NK-92 (cell line): ENCODE results near the gene DLX6.

Source experiments
- DNase-seq: peaks from one replicate; lab custom pipeline; 2025; ENCODE audit not compliant: unreplicated experiment; lab: John Stamatoyannopoulos, UW

The DLX6 gene

GRCh38 chr7:96995406-96996110 is 9.8 kb upstream of the DLX6 start:
- DNase-seq, result no peak

DNA sequence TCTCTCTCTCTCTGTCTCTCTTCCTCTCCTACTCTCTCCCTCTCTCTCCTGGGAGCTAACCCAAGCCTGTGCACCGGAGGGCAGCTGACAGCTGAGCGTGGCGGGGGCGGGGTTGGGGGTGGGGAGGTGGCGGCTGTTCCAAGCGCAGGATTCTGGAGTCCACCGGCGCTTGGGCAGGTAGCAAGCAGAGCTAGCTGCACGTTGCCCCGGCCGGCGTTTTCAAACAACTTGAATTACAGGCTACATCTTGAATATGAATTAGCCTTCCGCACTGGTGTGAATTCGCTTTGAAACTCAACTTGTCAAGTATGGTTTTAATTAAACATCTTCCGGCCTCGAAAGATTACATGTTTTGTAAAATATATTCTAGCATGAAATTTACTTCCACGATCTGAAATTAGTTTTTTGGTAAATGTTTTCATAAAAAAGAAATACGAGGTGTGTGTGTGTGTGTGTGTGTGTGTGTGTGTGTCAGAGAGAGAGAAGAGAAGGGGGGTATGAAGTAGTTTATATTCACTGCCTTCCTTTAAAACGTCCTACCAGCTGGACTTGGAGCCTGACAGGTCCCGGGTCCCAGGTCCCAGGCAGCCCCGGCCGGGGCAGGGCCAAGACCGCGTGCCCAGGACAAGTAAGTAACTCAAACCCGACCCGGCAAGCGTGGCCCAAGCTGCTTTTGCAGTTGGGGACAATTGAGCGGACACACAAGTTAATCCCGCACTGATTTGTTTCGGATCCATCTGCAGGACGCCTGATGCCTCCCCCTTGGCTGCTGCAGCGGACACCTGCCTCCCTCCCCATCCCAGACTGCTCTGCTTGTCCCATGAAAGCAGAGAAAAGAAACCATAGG is 9.0 kb upstream of the DLX6 start:
- no peak for DNase-seq

DNA sequence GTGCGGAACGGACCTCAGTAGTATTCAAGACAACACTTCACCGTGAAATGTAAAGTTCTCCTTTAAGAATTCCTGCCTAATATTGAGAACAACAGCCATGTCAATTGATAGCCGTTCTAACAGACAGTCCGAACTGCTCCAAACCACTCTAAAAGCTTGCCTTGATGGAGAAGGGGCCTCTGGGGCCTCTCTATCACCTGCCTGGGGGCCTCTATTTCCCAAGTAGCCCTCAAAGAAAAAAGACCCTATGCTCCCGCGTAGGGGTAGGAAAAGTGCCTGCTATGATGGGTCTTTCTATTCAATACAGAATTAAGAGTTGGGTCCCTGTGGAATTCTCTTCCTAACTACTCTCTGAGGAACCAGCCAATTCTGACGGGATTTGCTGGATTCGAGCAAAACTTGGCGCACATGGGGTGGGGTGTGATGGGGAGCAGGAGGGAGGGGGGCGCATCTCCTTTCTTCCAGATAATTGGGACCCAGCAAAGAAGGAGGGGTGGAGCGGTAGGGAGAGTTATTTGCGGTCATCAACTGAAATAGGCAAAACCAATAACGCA is 8.3 kb upstream of the DLX6 start:
- no peak for DNase-seq

GRCh38 chr7:96997512-96998032 is 7.8 kb upstream of the DLX6 start:
- no peak for DNase-seq

- no peak for DNase-seq
Observed at GRCh38 chr7:96998333-96998732, 7.0 kb upstream of the DLX6 start.

DNA sequence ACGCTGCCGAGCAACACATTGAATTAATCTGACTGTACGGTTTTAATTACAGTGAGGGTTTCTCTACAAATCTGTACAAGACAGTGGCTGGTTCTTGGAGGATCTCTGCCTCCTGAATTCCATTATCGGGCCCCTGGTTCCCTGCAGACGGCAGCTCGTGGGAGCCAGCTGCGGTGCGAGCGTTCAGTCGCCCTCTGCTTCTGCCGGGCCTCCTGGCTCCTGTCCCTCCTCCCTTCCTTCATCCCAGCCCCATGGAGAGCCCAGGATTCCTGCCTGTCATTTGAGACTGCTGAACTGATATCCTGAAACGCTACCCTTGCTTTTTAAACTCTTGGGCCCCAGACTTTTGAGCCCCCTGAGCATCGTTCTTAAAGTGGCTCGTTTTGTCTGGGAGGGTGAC is 6.6 kb upstream of the DLX6 start:
- no peak for DNase-seq

- no peak for DNase-seq
Observed at GRCh38 chr7:97001221-97001620, 4.1 kb upstream of the DLX6 start.

DNA sequence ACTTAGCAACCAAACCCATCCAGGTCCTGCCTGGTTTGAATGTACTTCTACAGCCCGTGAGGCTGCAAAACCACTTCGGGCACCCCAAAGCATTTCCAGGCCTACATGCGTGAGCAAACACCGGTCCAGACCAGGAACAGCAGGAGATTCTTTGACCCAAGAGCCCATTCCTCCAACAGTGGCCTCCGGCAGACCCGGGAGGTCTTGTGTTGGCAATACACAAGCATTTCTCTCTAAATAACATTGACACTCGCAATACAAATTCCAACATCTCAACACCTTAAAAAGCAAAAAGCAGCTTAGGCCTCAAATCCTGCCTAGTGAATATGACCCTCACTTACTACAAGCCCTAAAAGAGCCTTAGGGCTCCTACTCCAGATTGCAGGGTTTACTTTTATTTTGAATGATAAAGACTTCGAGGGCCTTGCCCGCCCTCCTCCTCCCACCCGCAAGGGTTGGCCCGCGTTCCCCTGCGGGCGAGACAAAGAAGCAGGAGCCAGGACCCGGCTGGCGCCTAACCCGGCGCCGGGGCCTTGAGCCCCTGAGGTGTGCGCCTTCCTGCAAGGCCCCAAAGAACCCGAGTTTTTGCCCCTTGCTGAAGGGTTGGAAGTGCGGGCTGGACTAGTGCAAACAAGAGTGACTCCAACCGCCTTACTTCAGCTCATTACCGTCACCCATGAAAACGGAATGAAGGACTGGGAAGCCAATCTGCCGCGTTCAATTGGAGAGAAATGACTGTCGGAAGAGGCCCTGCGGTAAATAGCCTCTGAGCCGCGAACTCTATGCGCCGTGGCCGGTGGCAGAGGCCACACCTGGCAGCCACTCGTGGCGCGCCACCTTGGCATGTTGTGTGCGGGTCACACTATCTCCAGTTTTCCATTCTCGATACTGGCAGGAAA is 3.4 kb upstream of the DLX6 start:
- no peak for DNase-seq

DNA sequence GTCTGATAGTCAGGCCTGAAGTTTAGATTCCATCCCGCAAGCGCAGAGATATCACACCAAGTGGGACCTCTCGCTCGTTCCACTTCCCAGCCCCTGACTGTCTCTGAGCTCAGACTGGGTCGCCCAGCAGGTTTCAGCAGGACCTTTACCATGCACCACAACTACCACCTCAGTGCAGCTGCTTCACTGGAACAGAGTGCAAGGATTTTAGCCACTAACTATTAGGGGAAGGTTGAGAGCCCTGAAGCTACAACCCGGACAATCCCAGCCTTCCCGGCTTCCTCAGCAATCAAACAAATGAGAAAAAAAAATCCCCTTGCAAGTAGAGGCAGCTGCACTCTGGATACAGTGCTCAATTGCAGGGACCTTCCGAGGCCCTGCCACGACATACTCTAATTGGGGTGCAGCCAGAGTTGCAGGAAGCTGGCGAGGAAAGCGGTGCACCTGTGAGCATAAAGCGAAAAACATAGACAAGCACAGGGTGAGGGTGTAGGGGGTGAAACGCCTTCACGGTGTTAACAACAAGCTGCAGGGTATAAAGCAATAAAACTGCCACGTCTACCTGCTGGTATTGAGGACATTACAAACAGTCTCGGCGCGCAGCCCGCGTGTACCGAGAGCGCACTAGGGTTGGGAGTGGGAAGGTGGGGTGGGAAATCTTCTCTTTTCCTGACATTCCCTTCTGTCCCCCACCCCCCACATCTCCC is 2.6 kb upstream of the DLX6 start:
- DNase-seq, result no peak

- DNase-seq, result no peak
Observed at GRCh38 chr7:97003262-97004246, 1.8 kb upstream of the DLX6 start.

- no peak for DNase-seq
Observed at GRCh38 chr7:97004247-97005182, 838 bp upstream of the DLX6 start.

- no peak for DNase-seq
Observed at GRCh38 chr7:97006055-97006815, 882 bp downstream of the DLX6 start.

- DNase-seq, result no peak
Observed at GRCh38 chr7:97006816-97007582, 1.6 kb downstream of the DLX6 start.

GRCh38 chr7:97007583-97007861 is 2.2 kb downstream of the DLX6 start:
- no peak for DNase-seq

- DNase-seq, result no peak
Observed at GRCh38 chr7:97008275-97008917, 3.0 kb downstream of the DLX6 start.
